GM13976 (cell line): ENCODE measurements around the gene JAK2.

Experiments
- DNase-seq: peaks from one replicate; pipeline ENCODE4 v3.0.0; 2012; ENCODE audit warnings: low spot score
- CTCF ChIP-seq: IDR thresholded peaks from 2 replicates; pipeline ENCODE4 v1.5.1; 2012; ENCODE audit warnings: borderline replicate concordance, mild to moderate bottlenecking; ENCODE audit not compliant: insufficient read depth; ENCODE audit errors: extremely low read depth, missing control alignments, control extremely low read depth
- in situ Hi-C: fragments of 300-500 bp; cut with MboI; formaldehyde crosslinking; loops from one replicate; pipeline ENCODE4 v1.12.0; 2022; ENCODE audit warnings: low sequenced_read_pairs, mixed read lengths, inconsistent platforms; ENCODE audit not compliant: unreplicated experiment

The JAK2 gene

GRCh38 chr9:4997196-4997595, 12.1 kb downstream of the JAK2 start:
- in situ Hi-C loops, result no loop called here
- DNase-seq, result no peak
- TF ChIP-seq CTCF, result no peak

GRCh38 chr9:4997631-4998030, 12.6 kb downstream of the JAK2 start:
- no peak for TF ChIP-seq CTCF
- no peak for DNase-seq
- in situ Hi-C loops, result no loop called here

GRCh38 chr9:5002811-5003210, 17.7 kb downstream of the JAK2 start:
- no peak for TF ChIP-seq CTCF
- no peak for DNase-seq
- in situ Hi-C loops, result no loop called here

GRCh38 chr9:5004481-5004880, 19.4 kb downstream of the JAK2 start:
- DNase-seq, result no peak
- TF ChIP-seq CTCF, result no peak
- in situ Hi-C loops, result no loop called here

GRCh38 chr9:5008202-5008601, 23.1 kb downstream of the JAK2 start:
- TF ChIP-seq CTCF, result no peak
- in situ Hi-C loops, result no loop called here
- DNase-seq, result no peak

- DNase-seq, result no peak
- in situ Hi-C loops, result no loop called here
- TF ChIP-seq CTCF, result no peak
Measured at GRCh38 chr9:5013374-5013773, 28.3 kb downstream of the JAK2 start.

- no peak for TF ChIP-seq CTCF
- in situ Hi-C loops, result no loop called here
- DNase-seq, result no peak
Measured at GRCh38 chr9:5015934-5016333, 30.9 kb downstream of the JAK2 start.
